Lower lobe of right lung (tissue), 2 donors: Measurements from ENCODE around the gene TRIAP1. TPM values are rescaled to one million over a fixed set of nuclear protein-coding genes. Genes with fewer than 3 reads are reported as not detected.

ENCODE experiments used
- ATAC-seq, 2 donors: fragments of 200-7000 bp; cut with Tn5 transposase; one replicate each; pipeline ENCODE4 v1.9.1; 2020 to 2022; ENCODE audit warnings: mild to moderate bottlenecking in 2 of 2, moderate library complexity in 2 of 2
- DNase-seq: peaks from one replicate; pipeline ENCODE4 v3.0.0-alpha.2; 2020
- H3K27ac ChIP-seq: fragments of 200-600 bp; one replicate; pipeline ENCODE4 v1.8.0; 2022
- H3K27me3 ChIP-seq: fragments of 200-600 bp; one replicate; pipeline ENCODE4 v1.8.0; 2022; ENCODE audit warnings: low read depth
- H3K36me3 ChIP-seq: fragments of 200-600 bp; one replicate; pipeline ENCODE4 v1.8.0; 2022; ENCODE audit warnings: mild to moderate bottlenecking
- H3K4me1 ChIP-seq: fragments of 200-600 bp; one replicate; pipeline ENCODE4 v1.8.0; 2022
- H3K4me3 ChIP-seq: fragments of 200-600 bp; one replicate; pipeline ENCODE4 v1.8.0; 2022; ENCODE audit warnings: mild to moderate bottlenecking
- H3K9me3 ChIP-seq: fragments of 200-600 bp; one replicate; pipeline ENCODE4 v1.8.0; 2022
- CTCF ChIP-seq: fragments of 200-600 bp; IDR thresholded peaks from one replicate; pipeline ENCODE4 v1.8.0; 2022; ENCODE audit warnings: antibody characterized with exemption, mild to moderate bottlenecking
- intact Hi-C: fragments of 100-400 bp; cut with DNase I; formaldehyde crosslinking; loops from one replicate; pipeline ENCODE4 v1.11.0; 2022
- total RNA-seq: library from RNA; stranded (reverse); fragmentation: NEBNext Ultra II Directional; extraction: Animal tissue kit (Norgen Biotek cat#: 25700); gene quantifications from one replicate; pipeline ENCODE4 v1.2.1, GENCODE V29; 2021
- donor health status: DM: no; HTN: yes; CAD: no; lungs with severe emphysema.

Gene TRIAP1
- total RNA-seq, 1 donor from 2014 or later: 20.4 TPM

- Histone ChIP-seq H3K27me3 (no peaks in the 10 kb centered on the region), H3K36me3 (peaks cover 100% of the 10 kb centered on the region), H3K4me1 (peaks cover 12% of the 10 kb centered on the region), H3K9me3 (no peaks in the 10 kb centered on the region), H3K4me3 (no peak overlapping the region), H3K27ac (no peak overlapping the region)
- ATAC-seq: no peak
- intact Hi-C loops: no loop called here
- no peak for DNase-seq
- no peak for TF ChIP-seq CTCF
Observed at GRCh38 chr12:120462099-120462640, 16.0 kb upstream of the TRIAP1 start.

- intact Hi-C loops: no loop called here
- Histone ChIP-seq H3K4me3 (no peak overlapping the region), H3K36me3 (peaks cover 99% of the 10 kb centered on the region), H3K27ac (no peak overlapping the region), H3K27me3 (no peaks in the 10 kb centered on the region), H3K4me1 (no peaks in the 10 kb centered on the region), H3K9me3 (no peaks in the 10 kb centered on the region)
- no peak for TF ChIP-seq CTCF
- DNase-seq: no peak
- no peak for ATAC-seq
Observed at GRCh38 chr12:120460157-120460556, 14.0 kb upstream of the TRIAP1 start.

- DNase-seq (no peak), ATAC-seq (no peak)
- Histone ChIP-seq H3K36me3 (peaks cover 99% of the 10 kb centered on the region), H3K9me3 (no peaks in the 10 kb centered on the region), H3K27ac (no peak overlapping the region), H3K4me3 (no peak overlapping the region), H3K27me3 (no peaks in the 10 kb centered on the region), H3K4me1 (no peaks in the 10 kb centered on the region)
- intact Hi-C loops: no loop called here
- no peak for TF ChIP-seq CTCF
Observed at GRCh38 chr12:120457133-120457532, 10.9 kb upstream of the TRIAP1 start.

GRCh38 chr12:120455302-120455701, 9.1 kb upstream of the TRIAP1 start:
- Histone ChIP-seq H3K27ac (no peak overlapping the region), H3K36me3 (peaks cover 91% of the 10 kb centered on the region), H3K27me3 (no peaks in the 10 kb centered on the region), H3K4me3 (no peak overlapping the region), H3K9me3 (no peaks in the 10 kb centered on the region), H3K4me1 (no peaks in the 10 kb centered on the region)
- TF ChIP-seq CTCF: no peak
- no peak for ATAC-seq
- DNase-seq: no peak
- intact Hi-C loops: no loop called here

- no peak overlapping the region for H3K27ac ChIP-seq
- H3K36me3 ChIP-seq: peaks cover 90% of the 10 kb centered on the region
- H3K9me3 ChIP-seq: no peaks in the 10 kb centered on the region
- H3K4me3 ChIP-seq: no peak overlapping the region
- ATAC-seq: peak; percentile 54 to 64
- no peaks in the 10 kb centered on the region for H3K27me3 ChIP-seq
- DNase-seq: no peak
- peak; percentile 59 for TF ChIP-seq CTCF
- H3K4me1 ChIP-seq: no peaks in the 10 kb centered on the region
- intact Hi-C loops: no loop called here
Observed at GRCh38 chr12:120453977-120454376, 7.8 kb upstream of the TRIAP1 start.
